ENCODE measurements around the gene ZNF346.

- TF ChIP-seq POLR2A (IDR thresholded peaks at IDR 0.05) (no peak), CTCF (IDR thresholded peaks at IDR 0.05) (no peak)
These were observed 36.2 kb upstream of the ZNF346 start for GRCh38 chr5:176986280-176986679.

Data from suprapubic skin (tissue), 3 donors.